Colonic mucosa (tissue), 4 donors: Measurements from ENCODE around the gene NTNG1. TPM values are rescaled to one million over a fixed set of nuclear protein-coding genes. Genes with fewer than 3 reads are reported as not detected.
"Not testable (repeated sequence)": the region's sequence is repeated elsewhere in the genome, so short reads cannot be mapped to it uniquely, and the experiment has no call there.

Experiments
- DNase-seq: peaks from one replicate; pipeline ENCODE4 v3.0.0-alpha.2; 2020
- H3K27ac ChIP-seq: fragments of 200-600 bp; one replicate; pipeline ENCODE4 v1.8.0; 2021
- H3K27me3 ChIP-seq: fragments of 200-600 bp; one replicate; pipeline ENCODE4 v1.8.0; 2021
- H3K36me3 ChIP-seq: fragments of 200-600 bp; one replicate; pipeline ENCODE4 v1.8.0; 2021
- H3K4me1 ChIP-seq: fragments of 200-600 bp; one replicate; pipeline ENCODE4 v1.8.0; 2021; ENCODE audit warnings: mild to moderate bottlenecking
- H3K4me3 ChIP-seq: fragments of 200-600 bp; one replicate; pipeline ENCODE4 v1.8.0; 2021
- H3K9ac ChIP-seq, 2 donors: one replicate each; pipeline ENCODE4 v1.7.0; 2013; ENCODE audit warnings: control low read depth in 2 of 2, low read depth in 2 of 2, low read length in 2 of 2
- H3K9me3 ChIP-seq: fragments of 200-600 bp; one replicate; pipeline ENCODE4 v1.8.0; 2021
- intact Hi-C: fragments of 100-400 bp; cut with DNase I; formaldehyde crosslinking; loops from one replicate; pipeline ENCODE4 v1.14.1; 2022
- total RNA-seq, 2 donors: library from RNA; stranded (reverse); fragmentation: NEBNext Ultra II Directional in 1 of 2; extraction: Animal tissue kit (Norgen Biotek cat#: 25700) in 1 of 2; gene quantifications; one replicate each; pipeline ENCODE4 v1.2.1, GENCODE V29; 2021
- TF ChIP-seq, protein P1 (sequence below): fragments of 200-600 bp; IDR thresholded peaks from one replicate; pipeline ENCODE4 v1.8.0; 2022; ENCODE audit warnings: antibody characterized with exemption, mild to moderate bottlenecking
- donor health status: healthy.
- donor health status: DM: no; HTN: no; CAD: no.
- donor health status: DM: no; HTN: no; CAD: no.

NTNG1 gene
- total RNA-seq, 2 donors from 2014 or later = 0.30 to 0.88 TPM

DNA sequence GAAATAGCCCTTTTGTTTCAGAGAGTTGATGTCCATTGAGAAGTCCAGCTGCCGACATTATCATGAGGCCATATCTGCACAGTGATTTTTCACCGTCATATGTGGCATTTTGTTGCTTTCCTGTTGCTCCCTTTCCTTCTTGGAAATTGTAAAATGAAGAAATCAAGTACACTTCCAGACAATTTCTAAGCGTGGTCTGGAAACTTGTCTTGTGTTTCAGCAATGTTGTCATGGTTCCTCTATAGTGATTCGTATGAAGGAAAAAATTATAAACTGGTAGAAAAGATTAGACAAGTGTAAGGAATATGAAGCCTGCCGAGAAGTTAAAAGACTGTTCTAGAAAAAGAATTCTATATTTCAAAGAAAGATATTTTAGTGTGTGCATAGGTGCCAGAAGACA, 17.7 kb downstream of the NTNG1 start:
- intact Hi-C loops = no loop called here
- H3K36me3 ChIP-seq = no peaks in the 10 kb centered on the region
- H3K4me3 ChIP-seq = no peak overlapping the region
- no peaks in the 10 kb centered on the region for H3K9me3 ChIP-seq
- TF ChIP-seq, protein P1, sequence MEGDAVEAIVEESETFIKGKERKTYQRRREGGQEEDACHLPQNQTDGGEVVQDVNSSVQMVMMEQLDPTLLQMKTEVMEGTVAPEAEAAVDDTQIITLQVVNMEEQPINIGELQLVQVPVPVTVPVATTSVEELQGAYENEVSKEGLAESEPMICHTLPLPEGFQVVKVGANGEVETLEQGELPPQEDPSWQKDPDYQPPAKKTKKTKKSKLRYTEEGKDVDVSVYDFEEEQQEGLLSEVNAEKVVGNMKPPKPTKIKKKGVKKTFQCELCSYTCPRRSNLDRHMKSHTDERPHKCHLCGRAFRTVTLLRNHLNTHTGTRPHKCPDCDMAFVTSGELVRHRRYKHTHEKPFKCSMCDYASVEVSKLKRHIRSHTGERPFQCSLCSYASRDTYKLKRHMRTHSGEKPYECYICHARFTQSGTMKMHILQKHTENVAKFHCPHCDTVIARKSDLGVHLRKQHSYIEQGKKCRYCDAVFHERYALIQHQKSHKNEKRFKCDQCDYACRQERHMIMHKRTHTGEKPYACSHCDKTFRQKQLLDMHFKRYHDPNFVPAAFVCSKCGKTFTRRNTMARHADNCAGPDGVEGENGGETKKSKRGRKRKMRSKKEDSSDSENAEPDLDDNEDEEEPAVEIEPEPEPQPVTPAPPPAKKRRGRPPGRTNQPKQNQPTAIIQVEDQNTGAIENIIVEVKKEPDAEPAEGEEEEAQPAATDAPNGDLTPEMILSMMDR = no peak
- DNase-seq = no peak
- no peaks in the 10 kb centered on the region for H3K4me1 ChIP-seq
- no peaks in the 10 kb centered on the region for H3K27me3 ChIP-seq
- H3K27ac ChIP-seq = no peak overlapping the region
- H3K9ac ChIP-seq = no peak overlapping the region

DNA sequence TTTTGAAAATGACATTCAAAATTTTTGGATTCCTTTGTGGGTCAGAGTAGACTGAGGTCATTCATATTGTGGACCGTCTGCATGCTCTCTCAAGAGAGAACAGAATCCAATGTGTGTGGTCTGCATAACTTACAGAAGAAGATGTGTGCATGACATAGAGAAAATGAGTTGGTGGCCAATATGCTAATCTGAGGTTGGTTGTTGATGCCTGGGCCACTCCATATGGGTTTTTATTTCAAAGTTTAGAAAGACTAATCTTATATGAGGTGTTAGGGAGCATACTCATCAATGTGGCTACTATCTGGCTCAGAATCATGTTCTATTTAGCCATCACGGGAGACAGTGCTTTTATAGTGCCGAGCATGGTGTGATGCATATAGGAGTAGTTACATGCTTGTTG, 18.2 kb downstream of the NTNG1 start:
- Histone ChIP-seq H3K36me3 (no peaks in the 10 kb centered on the region), H3K9me3 (no peaks in the 10 kb centered on the region), H3K9ac (no peak overlapping the region), H3K27ac (no peak overlapping the region), H3K4me3 (no peak overlapping the region), H3K4me1 (no peaks in the 10 kb centered on the region), H3K27me3 (no peaks in the 10 kb centered on the region)
- no peak for DNase-seq
- TF ChIP-seq, protein P1 = no peak
- intact Hi-C loops = no loop called here

DNA sequence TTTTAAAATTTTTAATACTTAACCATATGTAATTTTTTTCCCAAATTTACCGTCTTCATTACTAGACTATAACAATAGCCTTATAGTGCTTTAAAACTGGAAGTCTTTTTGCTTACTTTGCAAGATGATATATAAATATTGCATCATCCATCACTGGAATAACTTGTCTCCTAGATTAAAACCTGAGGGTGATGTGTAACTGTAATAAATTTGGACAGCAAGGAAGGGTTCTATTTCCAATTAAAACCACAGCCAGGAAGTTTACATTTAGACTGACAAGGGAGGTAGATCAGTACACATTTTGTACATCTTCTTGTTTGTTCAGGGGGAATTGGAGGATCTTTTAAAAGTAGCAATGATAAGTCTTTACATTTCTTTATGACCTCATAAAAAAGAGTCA, 21.9 kb downstream of the NTNG1 start:
- intact Hi-C loops = no loop called here
- Histone ChIP-seq H3K4me3 (no peak overlapping the region), H3K27me3 (no peaks in the 10 kb centered on the region), H3K9me3 (no peaks in the 10 kb centered on the region), H3K4me1 (no peaks in the 10 kb centered on the region), H3K9ac (no peak overlapping the region), H3K27ac (no peak overlapping the region), H3K36me3 (no peaks in the 10 kb centered on the region)
- TF ChIP-seq, protein P1 = no peak
- DNase-seq = no peak

DNA sequence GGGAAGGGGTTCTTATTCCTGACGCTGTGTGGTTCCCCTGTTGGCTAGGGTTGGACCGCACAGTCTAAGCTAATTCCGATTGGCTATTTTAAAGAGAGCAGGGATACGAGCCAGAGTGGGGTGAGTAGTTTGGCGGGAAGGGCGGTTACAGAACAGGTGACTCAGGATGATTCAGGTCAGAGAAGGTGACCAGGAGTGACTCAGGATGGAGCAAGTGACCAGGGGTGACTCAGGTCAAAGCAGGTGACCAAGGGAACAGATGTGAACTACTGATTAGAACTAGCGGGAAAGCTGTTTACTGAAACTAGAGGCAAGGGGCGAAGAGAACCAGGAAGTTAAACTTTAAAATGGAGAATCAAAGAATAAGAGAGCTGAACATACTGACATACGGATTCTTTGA, 24.1 kb downstream of the NTNG1 start:
- H3K4me3 ChIP-seq, intact Hi-C loops, H3K27me3 ChIP-seq, H3K9ac ChIP-seq, H3K36me3 ChIP-seq, H3K9me3 ChIP-seq, H3K4me1 ChIP-seq, H3K27ac ChIP-seq, DNase-seq: not testable (repeated sequence)

DNA sequence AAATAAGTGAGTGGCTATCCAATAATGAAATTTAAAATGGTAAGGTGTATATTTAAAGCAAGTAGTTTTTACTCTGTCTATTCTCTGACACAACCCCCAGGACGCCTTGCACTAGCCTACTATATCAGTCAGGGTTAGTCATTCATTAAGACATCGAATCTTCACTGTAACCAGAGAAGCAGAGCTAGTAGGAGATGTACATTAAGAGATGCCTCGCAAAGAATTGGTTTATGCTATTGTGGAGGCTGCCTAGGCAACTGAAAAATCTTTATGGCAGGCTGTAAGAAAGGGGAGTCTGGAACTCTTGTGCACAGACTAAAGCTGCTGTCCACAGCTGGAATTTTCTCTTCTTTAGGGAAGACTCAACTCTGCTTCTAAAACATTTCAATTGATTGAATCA, 28.8 kb downstream of the NTNG1 start:
- Histone ChIP-seq H3K4me1 (no peaks in the 10 kb centered on the region), H3K9ac (no peak overlapping the region), H3K4me3 (no peak overlapping the region), H3K9me3 (no peaks in the 10 kb centered on the region), H3K27me3 (no peaks in the 10 kb centered on the region), H3K36me3 (no peaks in the 10 kb centered on the region), H3K27ac (no peak overlapping the region)
- DNase-seq = no peak
- TF ChIP-seq, protein P1 = no peak
- intact Hi-C loops = no loop called here

DNA sequence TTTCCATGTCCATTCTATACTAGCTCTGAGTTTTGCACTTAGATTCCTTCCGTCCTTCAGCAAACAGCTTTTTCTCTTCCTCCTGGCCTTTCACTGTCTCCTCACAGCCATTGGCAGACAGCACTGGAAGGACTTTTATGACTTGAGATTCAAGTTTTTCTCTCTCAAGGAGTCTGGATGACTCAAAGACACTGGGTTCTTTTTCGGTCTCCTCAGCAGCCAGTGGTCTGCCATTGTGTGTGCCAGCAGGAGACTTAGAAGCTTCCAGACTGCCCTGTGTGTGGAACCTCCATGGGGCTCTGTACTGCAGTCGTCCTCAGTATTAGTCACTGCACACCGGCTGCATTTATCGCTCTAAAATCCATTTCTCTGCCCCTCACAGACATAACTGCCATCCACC, 30.5 kb downstream of the NTNG1 start:
- Histone ChIP-seq H3K27me3 (no peaks in the 10 kb centered on the region), H3K9ac (no peak overlapping the region), H3K36me3 (no peaks in the 10 kb centered on the region), H3K4me1 (no peaks in the 10 kb centered on the region), H3K27ac (no peak overlapping the region), H3K4me3 (no peak overlapping the region), H3K9me3 (no peaks in the 10 kb centered on the region)
- TF ChIP-seq, protein P1 = no peak
- no peak for DNase-seq
- intact Hi-C loops = no loop called here
